Measurements from ENCODE around the gene ATG4C.

Gene ATG4C

GRCh38 chr1:62836856-62837540, 53.1 kb downstream of the ATG4C start:
- in situ Hi-C loops (cut with HindIII; ENCODE audit: low sequenced_read_pairs), result loop anchor here (5.0 kb wide), 1 partner anchor 35 kb away; no protein-coding TSS in a partner anchor

GRCh38 chr1:62840555-62840954, 56.6 kb downstream of the ATG4C start:
- in situ Hi-C loops (cut with HindIII; ENCODE audit: low sequenced_read_pairs), result no loop called here

DNA sequence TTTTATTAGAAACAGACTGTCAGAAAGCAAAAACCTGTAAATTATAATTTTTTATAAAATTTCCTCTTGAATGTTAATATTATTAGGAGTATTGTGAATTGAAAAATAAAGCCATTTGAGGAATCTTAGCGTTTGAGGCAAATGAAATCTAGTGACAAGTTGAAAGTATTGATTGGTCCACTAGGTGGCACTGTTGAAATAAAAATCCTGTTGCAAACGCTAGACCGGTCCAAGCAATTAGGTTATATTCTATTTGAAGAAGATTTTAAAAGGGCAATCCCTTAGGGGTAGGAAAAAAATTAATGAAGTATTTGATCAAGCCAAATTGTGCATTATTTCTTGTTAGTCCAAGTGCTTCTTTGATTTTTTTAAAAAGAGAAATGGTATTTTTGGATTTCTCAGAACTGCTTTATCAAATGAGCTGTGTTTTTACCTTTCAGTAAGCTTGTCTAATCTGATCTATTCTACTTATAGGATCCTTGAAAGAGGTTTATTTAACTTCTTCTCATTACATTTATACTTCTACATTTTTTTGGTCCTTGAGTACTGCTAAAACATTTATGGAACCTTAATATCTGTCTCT, 57.7 kb downstream of the ATG4C start:
- in situ Hi-C loops (cut with HindIII; ENCODE audit: low sequenced_read_pairs), result no loop called here

- in situ Hi-C loops (cut with HindIII; ENCODE audit: low sequenced_read_pairs), result no loop called here
These were observed 60.1 kb downstream of the ATG4C start for GRCh38 chr1:62844030-62844429.

GRCh38 chr1:62849031-62849430, 65.1 kb downstream of the ATG4C start:
- in situ Hi-C loops (cut with HindIII; ENCODE audit: low sequenced_read_pairs), result no loop called here

DNA sequence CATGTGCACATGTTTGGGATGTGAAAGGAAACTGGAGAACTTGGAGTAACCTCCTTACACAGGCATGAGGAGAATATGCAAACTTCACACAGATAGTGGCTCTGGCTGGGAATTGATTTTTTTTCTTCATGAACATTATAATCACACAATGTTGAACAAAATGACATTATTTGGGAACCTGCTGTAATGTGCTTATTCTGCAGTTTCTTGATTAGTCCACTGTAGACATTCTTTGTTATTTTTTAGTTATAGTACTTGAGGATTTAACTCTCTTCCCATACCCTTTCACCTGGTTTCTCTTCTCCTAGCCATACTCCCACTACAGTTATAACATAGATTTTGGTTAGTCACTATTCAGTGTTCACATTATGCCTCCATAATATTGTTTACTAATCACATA, 68.3 kb downstream of the ATG4C start:
- in situ Hi-C loops (cut with HindIII; ENCODE audit: low sequenced_read_pairs), result no loop called here

DNA sequence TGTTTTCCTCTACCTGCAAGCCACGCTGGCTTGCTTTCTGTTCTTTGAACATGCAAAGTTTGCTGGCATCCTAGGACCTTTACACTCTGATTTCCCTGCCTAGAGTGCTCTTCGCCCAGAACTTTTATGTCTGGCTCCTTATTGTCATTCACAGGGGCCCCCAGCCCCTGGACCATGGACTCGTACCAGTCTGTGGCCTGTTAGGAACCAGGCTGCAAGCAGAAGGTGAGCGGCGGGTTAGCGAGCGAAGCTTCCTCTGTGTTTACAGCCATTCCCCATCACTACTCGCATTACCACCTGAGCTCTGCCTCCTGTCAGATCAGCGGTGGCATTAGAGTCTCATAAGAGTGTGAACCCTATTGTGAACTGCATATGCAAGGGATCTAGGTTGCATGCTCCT, 73.0 kb downstream of the ATG4C start:
- in situ Hi-C loops (cut with HindIII; ENCODE audit: low sequenced_read_pairs), result no loop called here

DNA sequence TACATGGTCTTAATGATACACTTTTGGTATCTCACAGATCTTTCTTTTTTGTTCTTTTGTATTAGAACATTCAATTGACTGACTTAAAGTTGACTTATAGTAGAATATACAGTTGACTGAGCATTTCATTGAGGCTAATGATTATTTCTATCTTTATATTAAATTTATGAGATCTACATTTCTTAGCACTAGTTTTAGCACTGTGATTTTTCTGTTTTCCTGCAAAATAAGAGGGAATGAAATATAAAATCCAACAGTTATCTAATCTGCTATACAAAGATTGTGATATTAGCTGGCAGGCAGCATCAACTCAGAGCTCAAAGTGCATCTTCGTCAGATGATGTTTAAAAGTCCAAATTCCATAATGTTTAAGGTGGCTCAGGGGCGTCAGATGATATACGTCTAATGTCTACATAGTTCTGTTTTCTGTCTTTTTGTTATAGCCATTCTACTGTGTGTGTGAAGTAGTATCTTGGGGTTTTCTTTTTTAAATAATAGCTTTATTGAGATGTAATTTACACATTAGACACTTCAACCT, 85.4 kb downstream of the ATG4C start:
- in situ Hi-C loops (cut with HindIII; ENCODE audit: low sequenced_read_pairs), result no loop called here

- in situ Hi-C loops (cut with HindIII; ENCODE audit: low sequenced_read_pairs), result no loop called here
These were observed 86.2 kb downstream of the ATG4C start for GRCh38 chr1:62870148-62870547.

DNA sequence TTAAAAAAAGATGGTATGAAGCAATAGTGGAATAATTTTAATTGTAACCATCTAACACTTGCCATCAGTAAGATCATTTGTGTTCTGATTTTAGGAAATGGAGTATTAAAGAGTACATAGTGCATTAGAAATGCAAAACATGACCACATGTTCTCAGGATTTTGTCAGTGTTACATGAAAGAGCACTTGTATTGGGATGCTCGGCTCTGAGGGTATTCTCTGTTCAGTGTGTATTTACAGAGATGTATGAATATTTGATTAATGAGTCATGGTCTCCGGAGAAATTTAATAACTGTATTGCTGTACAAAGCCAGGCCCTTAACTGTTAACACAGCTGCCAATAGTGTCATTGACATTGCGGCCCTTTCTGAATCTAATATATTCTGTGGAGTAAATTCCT, 91.7 kb downstream of the ATG4C start:
- in situ Hi-C loops (cut with HindIII; ENCODE audit: low sequenced_read_pairs), result no loop called here

DNA sequence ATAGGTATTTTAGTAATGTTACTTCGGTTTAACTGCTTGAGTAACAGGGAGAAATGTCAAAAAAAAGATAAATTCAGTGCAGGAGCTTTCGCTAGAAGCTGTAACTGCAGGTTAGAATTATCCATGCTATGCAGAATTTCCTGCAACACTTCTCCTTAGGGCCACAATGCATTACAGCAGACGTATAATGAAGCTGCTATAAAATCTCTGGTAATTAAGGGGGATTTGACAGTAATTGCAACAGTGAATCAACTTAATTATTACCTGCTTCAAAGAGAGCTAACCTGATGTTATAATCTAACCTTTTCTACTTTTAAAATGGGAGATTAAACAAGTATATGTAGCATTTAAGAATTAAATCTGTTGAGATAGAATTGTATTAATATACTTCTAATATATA, 92.6 kb downstream of the ATG4C start:
- in situ Hi-C loops (cut with HindIII; ENCODE audit: low sequenced_read_pairs), result no loop called here

- in situ Hi-C loops (cut with HindIII; ENCODE audit: low sequenced_read_pairs), result no loop called here
These were observed 93.6 kb downstream of the ATG4C start for GRCh38 chr1:62877579-62877978.

GRCh38 chr1:62879962-62880361, 96.0 kb downstream of the ATG4C start:
- in situ Hi-C loops (cut with HindIII; ENCODE audit: low sequenced_read_pairs), result no loop called here

DNA sequence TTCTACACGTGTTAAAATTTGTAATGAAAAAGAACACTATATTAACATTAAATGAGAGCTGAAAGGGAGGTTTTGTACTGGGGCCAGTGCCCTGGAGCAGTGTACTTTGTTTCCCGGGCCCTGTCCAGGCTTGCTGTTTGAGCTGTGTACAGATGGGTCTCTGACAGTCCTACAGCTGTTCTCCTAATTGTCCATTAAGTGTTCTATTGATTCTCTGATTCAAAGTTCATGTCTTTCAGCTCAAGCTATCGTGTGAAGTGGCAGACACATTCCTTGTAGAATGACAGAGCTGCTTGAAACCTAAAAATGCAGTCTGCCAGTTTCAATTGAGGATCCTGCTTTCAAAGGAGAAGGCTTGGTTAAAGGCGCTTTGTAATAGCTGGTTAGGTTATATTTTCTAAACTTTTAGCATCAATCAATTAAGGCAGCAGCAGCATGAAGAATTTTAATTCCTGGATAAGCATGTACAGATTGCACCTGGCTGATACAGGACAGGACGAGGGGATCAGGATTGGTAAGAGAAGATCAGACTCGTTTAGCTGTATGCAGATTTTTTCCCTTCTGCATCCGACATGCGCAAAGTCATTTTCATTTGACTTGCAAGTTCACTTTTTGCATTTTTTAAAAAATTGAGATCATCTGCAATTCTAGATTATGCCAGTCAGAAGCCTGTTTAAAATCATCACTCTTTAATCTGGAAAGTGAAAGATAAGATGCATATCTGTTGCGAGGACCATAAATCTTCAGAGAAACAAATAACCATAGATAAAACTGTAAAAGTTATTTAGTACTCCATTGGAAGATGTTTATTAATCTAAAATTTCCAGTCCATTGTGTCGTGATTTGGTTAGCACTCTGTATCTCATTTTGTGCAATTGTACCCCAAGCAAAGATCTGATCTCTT, 98.5 kb downstream of the ATG4C start:
- in situ Hi-C loops (cut with HindIII; ENCODE audit: low sequenced_read_pairs), result no loop called here

- in situ Hi-C loops (cut with HindIII; ENCODE audit: low sequenced_read_pairs), result no loop called here
These were observed 100.3 kb downstream of the ATG4C start for GRCh38 chr1:62884156-62884740.

DNA sequence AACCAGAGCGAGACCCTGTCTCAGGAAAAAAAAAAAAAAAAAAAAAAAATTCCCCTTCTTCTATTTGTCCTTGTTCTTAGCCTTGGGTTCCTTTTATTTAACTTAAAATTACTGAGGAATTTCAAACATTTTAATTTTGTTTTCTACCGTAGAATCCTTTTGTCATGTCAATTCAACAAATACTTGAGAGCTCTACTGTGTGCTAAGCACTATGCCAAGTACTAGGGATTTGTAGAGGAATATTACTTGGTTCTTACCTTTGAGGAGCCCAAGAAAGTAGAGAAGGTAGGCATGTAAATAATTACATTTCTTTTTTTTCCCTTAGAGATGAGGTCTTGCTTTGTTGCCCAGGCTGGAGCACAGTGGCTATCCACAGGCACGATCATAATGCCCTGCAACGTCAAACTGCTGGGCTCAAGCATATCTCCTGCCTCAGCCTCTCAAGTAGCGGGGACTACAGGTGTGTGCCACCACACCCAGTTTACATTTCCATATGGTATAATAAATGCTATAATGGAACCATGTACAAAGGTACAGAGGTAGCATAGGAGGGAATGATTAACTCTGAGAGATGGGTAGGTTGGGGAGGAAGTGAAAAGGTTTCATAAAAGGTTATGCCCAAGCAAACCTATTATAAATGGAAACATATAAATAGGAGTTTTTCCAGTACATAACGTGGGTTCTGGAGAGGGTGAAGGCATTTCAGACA, 104.0 kb downstream of the ATG4C start:
- in situ Hi-C loops (cut with HindIII; ENCODE audit: low sequenced_read_pairs), result no loop called here

DNA sequence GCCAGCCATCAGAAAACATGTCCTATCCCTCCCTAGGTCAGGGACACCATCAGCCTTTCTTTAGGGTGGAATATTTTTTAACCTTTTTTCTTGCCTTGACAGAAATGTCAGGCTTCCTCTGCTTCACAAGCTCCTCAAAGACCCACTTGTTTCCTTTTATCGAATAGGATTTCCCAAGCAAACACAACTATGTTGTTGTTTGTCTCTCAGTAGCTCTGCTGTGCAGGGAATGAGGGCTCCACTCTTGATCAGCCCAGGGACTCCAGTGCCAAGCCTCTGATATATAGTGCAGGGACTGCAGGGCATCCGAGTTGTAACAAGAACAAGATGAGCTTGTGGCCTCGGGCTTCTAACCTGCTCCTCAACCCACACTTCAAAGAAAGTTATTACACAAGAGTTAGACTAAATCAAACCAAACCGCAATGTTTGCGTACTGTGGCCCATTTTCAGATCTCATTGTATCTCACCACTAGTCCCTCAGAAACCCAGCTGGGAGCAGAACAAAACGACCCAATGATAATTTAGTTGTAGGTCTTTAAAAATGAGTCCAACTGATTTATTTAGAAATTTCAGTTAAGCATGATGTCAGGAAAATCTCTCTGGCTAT, 108.1 kb downstream of the ATG4C start:
- in situ Hi-C loops (cut with HindIII; ENCODE audit: low sequenced_read_pairs), result no loop called here

- in situ Hi-C loops (cut with HindIII; ENCODE audit: low sequenced_read_pairs), result no loop called here
These were observed 113.9 kb downstream of the ATG4C start for GRCh38 chr1:62897788-62898187.

DNA sequence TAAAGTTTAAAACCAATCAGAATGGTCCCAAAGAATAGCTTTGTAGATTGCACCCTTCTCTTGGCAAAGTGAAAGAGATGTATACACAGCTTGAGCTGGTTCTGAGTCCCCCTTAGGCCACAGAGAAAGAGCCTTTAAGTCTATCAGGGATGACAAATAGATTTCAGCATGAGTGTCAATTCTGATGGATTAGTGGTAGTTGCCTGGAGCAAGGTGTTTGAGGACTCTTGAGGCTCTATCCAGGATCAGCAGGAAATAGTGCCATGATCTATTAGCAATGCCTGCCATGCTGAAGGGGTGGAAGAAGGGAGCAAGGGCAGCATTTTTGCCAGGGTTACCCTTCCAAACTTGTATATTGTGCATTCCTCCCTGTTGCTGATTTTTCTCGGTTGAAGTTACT, 116.6 kb downstream of the ATG4C start:
- in situ Hi-C loops (cut with HindIII; ENCODE audit: low sequenced_read_pairs), result no loop called here

DNA sequence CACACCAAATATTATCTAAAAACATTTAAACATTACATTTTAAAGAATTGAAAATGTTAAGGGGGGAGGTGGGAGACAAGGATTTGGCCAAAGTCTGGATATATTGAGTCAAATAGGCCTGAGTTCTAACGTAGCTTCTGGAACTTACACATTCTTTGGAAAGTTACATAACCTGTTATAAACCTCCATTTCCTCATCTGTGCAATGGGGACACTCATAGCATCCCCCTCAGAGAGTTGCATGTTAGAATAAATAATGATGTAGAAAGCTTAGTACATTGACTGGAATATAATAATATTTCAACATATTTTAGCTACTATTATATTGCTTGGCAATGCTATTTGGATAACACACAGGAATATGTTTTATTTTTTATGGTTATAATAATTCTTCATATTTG, 117.7 kb downstream of the ATG4C start:
- in situ Hi-C loops (cut with HindIII; ENCODE audit: low sequenced_read_pairs), result no loop called here

All from endothelial cell of hepatic sinusoid (primary cell).